Thoracic aorta (tissue), 2 donors: ENCODE measurements around the gene RNF150. TPM values are rescaled to one million over a fixed set of nuclear protein-coding genes. Genes with fewer than 3 reads are reported as not detected.

Source experiments
- ATAC-seq: fragments of 150-250 bp; one replicate; pipeline ENCODE4 v1.8.0; 2017; ENCODE audit warnings: low read depth; ENCODE audit not compliant: insufficient number of reproducible peaks, low FRiP score
- DNase-seq: peaks from one replicate; pipeline ENCODE4 v3.0.0-alpha.2; 2020; ENCODE audit warnings: low spot score
- H3K27ac ChIP-seq, 2 donors: fragments of 200-600 bp; sonication (generic); 1 replicate in 1 of 2; 2 replicates in 1 of 2; pipeline ENCODE4 v1.5.1; 2016; ENCODE audit warnings: mild to moderate bottlenecking in 2 of 2, moderate library complexity in 2 of 2
- H3K27me3 ChIP-seq: fragments of 200-600 bp; sonication (generic); replicated peaks from 2 replicates; pipeline ENCODE4 v1.6.0; 2016; ENCODE audit warnings: mild to moderate bottlenecking; ENCODE audit not compliant: insufficient read depth
- H3K36me3 ChIP-seq: fragments of 200-600 bp; sonication (generic); one replicate; pipeline ENCODE4 v1.5.1; 2016
- H3K4me1 ChIP-seq, 2 donors: fragments of 200-600 bp; sonication (generic); 1 replicate in 1 of 2; 2 replicates in 1 of 2; pipeline versions ENCODE4 v1.5.1 to v1.6.0; 2016; ENCODE audit warnings: low read depth in 2 of 2, mild to moderate bottlenecking in 1 of 2; ENCODE audit not compliant: control insufficient read depth in 1 of 2
- H3K4me3 ChIP-seq: fragments of 200-600 bp; sonication (generic); 2 replicates; pipeline ENCODE4 v1.5.1; 2016; ENCODE audit warnings: mild to moderate bottlenecking
- H3K9me3 ChIP-seq: fragments of 200-600 bp; sonication (generic); 2 replicates; pipeline ENCODE4 v1.5.1; 2016
- CTCF ChIP-seq: fragments of 200-600 bp; sonication (generic); IDR thresholded peaks from one replicate; pipeline ENCODE4 v1.5.1; 2019; ENCODE audit warnings: antibody characterized with exemption
- total RNA-seq, 2 donors: library from RNA; depleted of rRNA; stranded (reverse); fragments of >200 nt; gene quantifications; one replicate each; pipeline versions ENCODE4 v1.1.0 to v1.2.3, GENCODE V29; 2016

The RNF150 gene
- total RNA-seq, 2 donors from 2014 or later: 9.7 to 11.6 TPM

GRCh38 chr4:140858897-140859296, 274.4 kb downstream of the RNF150 start:
- no peaks in the 10 kb centered on the region for H3K4me1 ChIP-seq
- ATAC-seq: no peak
- no peak overlapping the region for H3K27ac ChIP-seq

GRCh38 chr4:140857111-140857510, 276.2 kb downstream of the RNF150 start:
- H3K27me3 ChIP-seq: no peaks in the 10 kb centered on the region
- no peaks in the 10 kb centered on the region for H3K4me1 ChIP-seq
- DNase-seq: no peak
- no peak for ATAC-seq
- H3K4me3 ChIP-seq: no peak overlapping the region
- H3K27ac ChIP-seq: no peak overlapping the region
- TF ChIP-seq CTCF: no peak
- no peaks in the 10 kb centered on the region for H3K36me3 ChIP-seq
- no peaks in the 10 kb centered on the region for H3K9me3 ChIP-seq

More at GRCh38 chr4:140858897-140859296, 274.4 kb downstream of the RNF150 start:
- no peaks in the 10 kb centered on the region for H3K36me3 ChIP-seq
- TF ChIP-seq CTCF: no peak
- H3K9me3 ChIP-seq: no peaks in the 10 kb centered on the region
- DNase-seq: no peak
- no peaks in the 10 kb centered on the region for H3K27me3 ChIP-seq
- H3K4me3 ChIP-seq: no peak overlapping the region

GRCh38 chr4:140856621-140857062, 276.6 kb downstream of the RNF150 start:
- Histone ChIP-seq H3K27ac (no peak overlapping the region), H3K27me3 (no peaks in the 10 kb centered on the region), H3K4me3 (no peak overlapping the region), H3K4me1 (no peaks in the 10 kb centered on the region), H3K36me3 (no peaks in the 10 kb centered on the region), H3K9me3 (no peaks in the 10 kb centered on the region)
- ATAC-seq (peak; percentile 20), DNase-seq (no peak)
- no peak for TF ChIP-seq CTCF

- no peaks in the 10 kb centered on the region for H3K27me3 ChIP-seq
- H3K4me1 ChIP-seq: no peaks in the 10 kb centered on the region
- ATAC-seq (no peak), DNase-seq (no peak)
- no peaks in the 10 kb centered on the region for H3K9me3 ChIP-seq
- no peaks in the 10 kb centered on the region for H3K36me3 ChIP-seq
- no peak overlapping the region for H3K4me3 ChIP-seq
- H3K27ac ChIP-seq: no peak overlapping the region
- TF ChIP-seq CTCF: no peak
Measured at GRCh38 chr4:140854168-140854567, 279.1 kb downstream of the RNF150 start.

- no peaks in the 10 kb centered on the region for H3K36me3 ChIP-seq
- no peaks in the 10 kb centered on the region for H3K27me3 ChIP-seq
- no peaks in the 10 kb centered on the region for H3K9me3 ChIP-seq
- no peak for ATAC-seq
- no peak for TF ChIP-seq CTCF
- no peak overlapping the region for H3K4me3 ChIP-seq
- no peak for DNase-seq
- no peaks in the 10 kb centered on the region for H3K4me1 ChIP-seq
- no peak overlapping the region for H3K27ac ChIP-seq
Measured at GRCh38 chr4:140851804-140852203, 281.5 kb downstream of the RNF150 start.
